ENCODE results near the gene NAALADL2. TPM values are rescaled to one million over a fixed set of nuclear protein-coding genes. Genes with fewer than 3 reads are reported as not detected.
A peak's percentile ranks its signal among the peaks of the same experiment; 100 is the strongest.

NAALADL2 gene
- total and polyA plus RNA-seq, 2 donors (not counting 3 experiments of a cell fraction or from before 2014, with no cell fraction given) = 1.1 to 4.0 TPM

DNA sequence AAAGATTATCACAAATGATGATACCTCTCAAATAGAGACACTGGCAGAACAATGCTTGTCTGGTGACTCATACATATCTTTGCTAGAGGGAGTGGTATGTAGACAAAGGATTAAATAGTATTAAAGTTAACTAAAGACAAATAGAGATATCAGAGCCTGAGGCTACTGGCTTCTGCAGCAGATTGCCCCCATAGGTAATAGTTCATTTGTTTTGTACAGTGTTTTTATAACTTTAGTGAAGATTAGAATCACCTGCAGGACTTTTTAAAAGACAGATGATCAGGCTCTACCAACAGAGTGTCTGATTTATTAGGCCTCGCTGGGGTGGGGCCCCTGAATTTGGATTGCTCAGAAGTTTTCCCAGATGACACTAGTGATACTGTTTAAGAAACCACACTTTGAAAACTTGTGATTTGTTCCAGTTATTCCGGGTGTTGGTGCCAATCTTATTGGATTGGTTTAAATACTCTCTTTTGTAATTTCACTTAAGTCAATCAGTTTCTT, 96.4 kb downstream of the NAALADL2 start:
- no peak overlapping the region for H3K27ac ChIP-seq (ENCODE audit: insufficient read depth, low read depth, low read length)
- DNase-seq (ENCODE audit: low read depth, low spot score) = peak; percentile 16
- H2AFZ ChIP-seq (ENCODE audit: low read depth, low read length) = no peak overlapping the region
- H4K20me1 ChIP-seq (replicated peaks; ENCODE audit: control insufficient read depth, extremely low read depth, insufficient read depth, low read length) = no peaks in the 10 kb centered on the region
- H3K9me3 ChIP-seq (replicated peaks; ENCODE audit: control insufficient read depth, insufficient read depth, low read length) = no peaks in the 10 kb centered on the region
- H3K79me2 ChIP-seq (ENCODE audit: control insufficient read depth, insufficient read depth, low read length) = no peaks in the 10 kb centered on the region
- H3K9me1 ChIP-seq (replicated peaks; ENCODE audit: control insufficient read depth, extremely low read depth, insufficient read depth, low read length) = no peaks in the 10 kb centered on the region
- FAIRE-seq = no peak
- H3K9ac ChIP-seq (replicated peaks; ENCODE audit: extremely low read depth, insufficient read depth, low read length) = no peak overlapping the region
- peaks cover 21% of the 10 kb centered on the region for H3K4me1 ChIP-seq (ENCODE audit: control insufficient read depth, extremely low read depth, insufficient read depth, low read length)
- dilution Hi-C loops (cut with MboI; ENCODE audit: extremely low pct_ligation_motif_present, low sequenced_read_pairs) = no loop called here
- no TSS peak for BruUV-seq (replicated peaks)
- POLR2A ChIA-PET = no interaction called here
- H3K27me3 ChIP-seq (ENCODE audit: control insufficient read depth in 2 of 2, insufficient read depth in 2 of 2, low read length in 2 of 2) = no peaks in the 10 kb centered on the region
- intact Hi-C loops (cut with micrococcal nuclease) = no loop called here
- no peak overlapping the region for H3K4me3 ChIP-seq (replicated peaks in 1 of 3; ENCODE audit: insufficient read depth in 1 of 3, low read depth in 1 of 3, low read length in 3 of 3)
- TF ChIP-seq POLR2AphosphoS5 (IDR thresholded peaks at IDR 0.05; ENCODE audit: insufficient read depth, low read depth, low read length) (no peak), JUN (IDR thresholded peaks at IDR 0.05; ENCODE audit: borderline replicate concordance, insufficient read depth, insufficient read length, low read depth) (peak; percentile 46), FOS (IDR thresholded peaks at IDR 0.05; ENCODE audit: borderline replicate concordance, insufficient read depth, low read length) (peak; percentile 70)
- H3K36me3 ChIP-seq (ENCODE audit: control insufficient read depth in 2 of 2, extremely low read depth in 1 of 2, insufficient read depth in 2 of 2, low read length in 2 of 2) = no peaks in the 10 kb centered on the region
- H3K4me2 ChIP-seq (ENCODE audit: insufficient read depth, low read length) = no peak overlapping the region
- CTCF ChIA-PET = no interaction called here

- Histone ChIP-seq H3K4me3 (replicated peaks in 1 of 3; ENCODE audit: insufficient read depth in 1 of 3, low read depth in 1 of 3, low read length in 3 of 3) (no peak overlapping the region), H3K79me2 (ENCODE audit: control insufficient read depth, insufficient read depth, low read length) (no peaks in the 10 kb centered on the region), H4K20me1 (replicated peaks; ENCODE audit: control insufficient read depth, extremely low read depth, insufficient read depth, low read length) (no peaks in the 10 kb centered on the region), H3K27me3 (ENCODE audit: control insufficient read depth in 2 of 2, insufficient read depth in 2 of 2, low read length in 2 of 2) (no peaks in the 10 kb centered on the region), H3K4me2 (ENCODE audit: insufficient read depth, low read length) (no peak overlapping the region), H3K9ac (replicated peaks; ENCODE audit: extremely low read depth, insufficient read depth, low read length) (no peak overlapping the region), H3K4me1 (ENCODE audit: control insufficient read depth, extremely low read depth, insufficient read depth, low read length) (peaks cover 7% of the 10 kb centered on the region), H3K27ac (ENCODE audit: insufficient read depth, low read depth, low read length) (no peak overlapping the region), H2AFZ (ENCODE audit: low read depth, low read length) (no peak overlapping the region), H3K36me3 (ENCODE audit: control insufficient read depth in 2 of 2, extremely low read depth in 1 of 2, insufficient read depth in 2 of 2, low read length in 2 of 2) (no peaks in the 10 kb centered on the region), H3K9me3 (replicated peaks; ENCODE audit: control insufficient read depth, insufficient read depth, low read length) (no peaks in the 10 kb centered on the region), H3K9me1 (replicated peaks; ENCODE audit: control insufficient read depth, extremely low read depth, insufficient read depth, low read length) (no peaks in the 10 kb centered on the region)
- DNase-seq (ENCODE audit: low read depth, low spot score) (no peak), FAIRE-seq (no peak)
- ChIA-PET POLR2A (no interaction called here), CTCF (interaction anchor here (0.8 to 1.6 kb wide), 2 partner anchors 13 to 45 kb away, joined by 3 read pairs; no protein-coding TSS in a partner anchor)
- dilution Hi-C loops (cut with MboI; ENCODE audit: extremely low pct_ligation_motif_present, low sequenced_read_pairs) = no loop called here
- intact Hi-C loops (cut with micrococcal nuclease) = no loop called here
- TF ChIP-seq MYC (IDR thresholded peaks at IDR 0.05; ENCODE audit: low read depth, low read length) = no peak
- TF ChIP-seq EZH2 (IDR thresholded peaks at IDR 0.05; ENCODE audit: borderline replicate concordance, low read depth, low read length, severe bottlenecking) = no peak
- TF ChIP-seq, protein P1, sequence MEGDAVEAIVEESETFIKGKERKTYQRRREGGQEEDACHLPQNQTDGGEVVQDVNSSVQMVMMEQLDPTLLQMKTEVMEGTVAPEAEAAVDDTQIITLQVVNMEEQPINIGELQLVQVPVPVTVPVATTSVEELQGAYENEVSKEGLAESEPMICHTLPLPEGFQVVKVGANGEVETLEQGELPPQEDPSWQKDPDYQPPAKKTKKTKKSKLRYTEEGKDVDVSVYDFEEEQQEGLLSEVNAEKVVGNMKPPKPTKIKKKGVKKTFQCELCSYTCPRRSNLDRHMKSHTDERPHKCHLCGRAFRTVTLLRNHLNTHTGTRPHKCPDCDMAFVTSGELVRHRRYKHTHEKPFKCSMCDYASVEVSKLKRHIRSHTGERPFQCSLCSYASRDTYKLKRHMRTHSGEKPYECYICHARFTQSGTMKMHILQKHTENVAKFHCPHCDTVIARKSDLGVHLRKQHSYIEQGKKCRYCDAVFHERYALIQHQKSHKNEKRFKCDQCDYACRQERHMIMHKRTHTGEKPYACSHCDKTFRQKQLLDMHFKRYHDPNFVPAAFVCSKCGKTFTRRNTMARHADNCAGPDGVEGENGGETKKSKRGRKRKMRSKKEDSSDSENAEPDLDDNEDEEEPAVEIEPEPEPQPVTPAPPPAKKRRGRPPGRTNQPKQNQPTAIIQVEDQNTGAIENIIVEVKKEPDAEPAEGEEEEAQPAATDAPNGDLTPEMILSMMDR (IDR thresholded peaks at IDR 0.05; ENCODE audit: extremely low read depth in 1 of 2, insufficient read depth in 1 of 2, low read depth in 1 of 2, low read length in 2 of 2) = no peak
- TF ChIP-seq FOS (IDR thresholded peaks at IDR 0.05; ENCODE audit: borderline replicate concordance, insufficient read depth, low read length) = no peak
- no TSS peak for BruUV-seq (replicated peaks)
Measured at GRCh38 chr3:174957081-174957480, 97.9 kb downstream of the NAALADL2 start.

Measured in endothelial cell of umbilical vein (primary cell).